Endothelial cell (in vitro differentiated cells): ENCODE measurements around the gene KLHL40. TPM values are rescaled to one million over a fixed set of nuclear protein-coding genes. Genes with fewer than 3 reads are reported as not detected.

Source experiments
- DNase-seq: peaks from one replicate; pipeline ENCODE4 v3.0.0; 2021; ENCODE audit warnings: low spot score
- H3K27ac Mint-ChIP-seq: one replicate; pipeline ENCODE4 v1.8.0; 2021; ENCODE audit warnings: mixed read lengths, inconsistent platforms; ENCODE audit not compliant: unreplicated experiment
- H3K27me3 Mint-ChIP-seq: one replicate; pipeline ENCODE4 v1.8.0; 2021; ENCODE audit warnings: mild to moderate bottlenecking, moderate library complexity, mixed read lengths, inconsistent platforms; ENCODE audit not compliant: unreplicated experiment
- H3K36me3 Mint-ChIP-seq: one replicate; pipeline ENCODE4 v1.8.0; 2021; ENCODE audit warnings: mild to moderate bottlenecking, low read depth, mixed read lengths, inconsistent platforms; ENCODE audit not compliant: unreplicated experiment
- H3K4me1 Mint-ChIP-seq: one replicate; pipeline ENCODE4 v1.8.0; 2021; ENCODE audit warnings: mild to moderate bottlenecking, mixed read lengths, inconsistent platforms; ENCODE audit not compliant: unreplicated experiment
- H3K4me3 Mint-ChIP-seq: one replicate; pipeline ENCODE4 v1.8.0; 2021; ENCODE audit warnings: mild to moderate bottlenecking, mixed read lengths, inconsistent platforms; ENCODE audit not compliant: unreplicated experiment
- H3K9me3 Mint-ChIP-seq: one replicate; pipeline ENCODE4 v1.8.0; 2021; ENCODE audit warnings: mixed read lengths, inconsistent platforms; ENCODE audit not compliant: unreplicated experiment
- total RNA-seq: library from RNA; stranded (reverse); fragmentation: NEBNext Ultra II Directional; extraction: Animal tissue kit (Norgen Biotek cat#: 25700); gene quantifications from one replicate; pipeline ENCODE4 v1.2.1, GENCODE V29; 2021; ENCODE audit not compliant: unreplicated experiment
- TF ChIP-seq, protein P1 (sequence below): fragments of 200-600 bp; sonication (generic); IDR thresholded peaks from one replicate; pipeline ENCODE4 v1.5.0; 2021; ENCODE audit warnings: antibody characterized with exemption; ENCODE audit not compliant: unreplicated experiment

KLHL40 gene
- total RNA-seq, 1 donor from 2014 or later = not detected

- Mint-ChIP-seq H3K27me3 (no peaks in the 10 kb centered on the region), H3K9me3 (no peaks in the 10 kb centered on the region), H3K36me3 (no peaks in the 10 kb centered on the region), H3K4me1 (no peaks in the 10 kb centered on the region), H3K4me3 (no peak overlapping the region), H3K27ac (no peak overlapping the region)
- TF ChIP-seq, protein P1, sequence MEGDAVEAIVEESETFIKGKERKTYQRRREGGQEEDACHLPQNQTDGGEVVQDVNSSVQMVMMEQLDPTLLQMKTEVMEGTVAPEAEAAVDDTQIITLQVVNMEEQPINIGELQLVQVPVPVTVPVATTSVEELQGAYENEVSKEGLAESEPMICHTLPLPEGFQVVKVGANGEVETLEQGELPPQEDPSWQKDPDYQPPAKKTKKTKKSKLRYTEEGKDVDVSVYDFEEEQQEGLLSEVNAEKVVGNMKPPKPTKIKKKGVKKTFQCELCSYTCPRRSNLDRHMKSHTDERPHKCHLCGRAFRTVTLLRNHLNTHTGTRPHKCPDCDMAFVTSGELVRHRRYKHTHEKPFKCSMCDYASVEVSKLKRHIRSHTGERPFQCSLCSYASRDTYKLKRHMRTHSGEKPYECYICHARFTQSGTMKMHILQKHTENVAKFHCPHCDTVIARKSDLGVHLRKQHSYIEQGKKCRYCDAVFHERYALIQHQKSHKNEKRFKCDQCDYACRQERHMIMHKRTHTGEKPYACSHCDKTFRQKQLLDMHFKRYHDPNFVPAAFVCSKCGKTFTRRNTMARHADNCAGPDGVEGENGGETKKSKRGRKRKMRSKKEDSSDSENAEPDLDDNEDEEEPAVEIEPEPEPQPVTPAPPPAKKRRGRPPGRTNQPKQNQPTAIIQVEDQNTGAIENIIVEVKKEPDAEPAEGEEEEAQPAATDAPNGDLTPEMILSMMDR = no peak
- no peak for DNase-seq
Measured at GRCh38 chr3:42680271-42680670, 5.1 kb upstream of the KLHL40 start.

GRCh38 chr3:42680806-42681205 lies 4.5 kb upstream of the KLHL40 start:
- Mint-ChIP-seq H3K4me3 (no peak overlapping the region), H3K27me3 (no peaks in the 10 kb centered on the region), H3K36me3 (no peaks in the 10 kb centered on the region), H3K4me1 (no peaks in the 10 kb centered on the region), H3K27ac (no peak overlapping the region), H3K9me3 (no peaks in the 10 kb centered on the region)
- TF ChIP-seq, protein P1 = no peak
- DNase-seq = no peak

DNA sequence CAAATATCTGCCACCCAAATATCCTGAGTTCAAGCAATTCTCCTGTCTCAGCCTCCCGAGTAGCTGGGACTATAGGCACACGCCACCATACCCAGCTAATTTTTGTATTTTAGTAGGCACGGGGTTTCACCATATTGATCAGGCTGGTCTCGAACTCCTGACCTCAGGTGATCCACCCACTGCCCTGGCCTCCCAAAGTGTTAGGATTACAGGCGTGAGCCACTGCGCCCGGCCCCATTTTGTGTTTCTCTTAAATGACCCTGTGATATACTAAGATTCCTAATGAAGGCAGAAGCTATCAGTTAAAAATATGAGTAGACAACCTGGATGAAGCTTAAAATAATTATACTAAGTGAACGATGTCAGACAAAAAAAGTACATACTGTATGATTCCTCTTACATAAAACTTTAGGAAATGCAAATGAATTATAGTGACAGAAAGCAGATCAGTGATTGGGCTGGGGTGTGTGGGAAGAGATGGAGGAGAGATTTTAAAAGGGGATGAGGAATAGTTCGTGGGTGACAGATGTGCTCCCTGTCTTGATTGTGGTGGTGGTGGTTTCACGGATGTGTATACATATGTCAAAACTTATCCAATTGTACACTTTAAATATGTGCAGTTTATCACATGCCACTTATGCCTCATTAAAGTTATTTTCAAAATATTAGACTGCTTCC lies 3.8 kb upstream of the KLHL40 start:
- TF ChIP-seq, protein P1 = no peak
- H3K27me3 Mint-ChIP-seq = no peaks in the 10 kb centered on the region
- no peaks in the 10 kb centered on the region for H3K9me3 Mint-ChIP-seq
- H3K4me1 Mint-ChIP-seq = no peaks in the 10 kb centered on the region
- DNase-seq = no peak
- no peak overlapping the region for H3K27ac Mint-ChIP-seq
- no peak overlapping the region for H3K4me3 Mint-ChIP-seq
- no peaks in the 10 kb centered on the region for H3K36me3 Mint-ChIP-seq

DNA sequence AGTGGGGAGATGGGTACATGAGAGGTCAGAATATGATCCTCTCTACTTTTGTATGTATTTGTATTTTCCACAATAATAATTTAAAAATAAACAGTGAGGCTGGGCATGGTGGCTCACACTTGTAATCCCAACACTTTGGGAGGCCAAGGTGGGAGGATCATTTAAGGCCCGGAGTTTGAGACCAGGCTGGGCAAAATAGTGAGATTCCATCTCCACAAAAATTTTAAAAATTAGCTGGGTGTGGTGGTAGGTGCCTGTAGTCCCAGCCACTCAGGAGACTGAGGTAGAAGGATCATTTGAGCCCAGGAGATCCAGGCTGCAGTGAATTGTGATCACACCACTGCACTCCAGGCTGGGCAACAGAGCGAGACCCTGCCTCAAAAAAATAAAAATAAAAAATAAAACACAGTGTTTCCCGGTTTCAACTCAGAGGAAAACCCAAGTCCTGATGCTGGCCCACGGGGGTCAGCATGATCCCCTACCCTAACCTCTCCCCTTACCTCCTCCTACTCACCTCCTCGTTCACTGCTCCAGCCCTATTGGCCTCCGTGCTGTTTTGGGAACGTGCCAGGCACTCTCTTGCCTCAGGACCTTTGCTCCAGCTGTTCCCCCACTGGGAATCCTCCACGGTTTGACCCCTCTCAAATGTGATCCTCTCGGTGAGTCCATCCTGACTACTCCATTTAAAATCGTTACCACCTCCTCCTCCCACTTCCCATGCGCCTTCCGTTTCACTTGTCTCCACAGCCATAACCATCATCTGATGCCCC lies 2.9 kb upstream of the KLHL40 start:
- H3K4me3 Mint-ChIP-seq = no peak overlapping the region
- TF ChIP-seq, protein P1 = no peak
- H3K36me3 Mint-ChIP-seq = no peaks in the 10 kb centered on the region
- H3K4me1 Mint-ChIP-seq = no peaks in the 10 kb centered on the region
- H3K27me3 Mint-ChIP-seq = peaks cover 6% of the 10 kb centered on the region
- DNase-seq = no peak
- H3K27ac Mint-ChIP-seq = no peak overlapping the region
- no peaks in the 10 kb centered on the region for H3K9me3 Mint-ChIP-seq
